HG03159 (cell line): ENCODE measurements around the gene BCAP31.
"Not testable (repeated sequence)": the region's sequence is repeated elsewhere in the genome, so short reads cannot be mapped to it uniquely, and the experiment has no call there.

ENCODE experiments used
- ATAC-seq: cut with Tn5 transposase; IDR thresholded peaks from one replicate; pipeline ENCODE4 v1.9.1; 2021; ENCODE audit warnings: mild to moderate bottlenecking, moderate library complexity; ENCODE audit not compliant: unreplicated experiment

Gene BCAP31

GRCh38 chrX:153763298-153763932 is 39.2 kb upstream of the BCAP31 start:
- no peak for ATAC-seq

DNA sequence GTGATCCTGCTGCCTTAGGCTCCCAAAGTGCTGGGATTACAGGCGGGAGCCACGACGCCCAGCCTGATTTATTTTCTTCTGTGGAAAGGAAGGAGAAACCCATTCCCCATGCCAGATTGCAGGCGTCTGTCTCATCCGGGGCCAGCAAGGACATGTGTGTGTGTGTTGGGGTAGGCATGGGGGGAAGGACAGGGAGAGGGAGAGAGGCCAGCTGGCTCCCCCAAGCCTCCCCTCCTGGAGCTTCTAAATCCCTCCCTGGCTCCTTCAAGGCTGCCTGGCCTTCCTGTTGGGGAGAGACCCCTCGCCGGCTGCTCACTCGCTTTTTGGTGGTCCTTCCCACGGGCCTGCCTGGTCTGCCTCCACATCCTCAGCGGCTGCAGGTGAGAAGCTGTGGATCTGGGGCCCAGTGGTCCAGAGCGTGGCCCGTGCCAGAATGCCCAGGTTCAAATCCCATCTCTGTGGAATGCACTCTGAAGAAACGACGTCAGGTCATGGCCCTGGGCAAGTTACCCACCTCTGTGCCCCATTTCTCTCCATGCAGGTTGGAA is 38.5 kb upstream of the BCAP31 start:
- ATAC-seq, result no peak

DNA sequence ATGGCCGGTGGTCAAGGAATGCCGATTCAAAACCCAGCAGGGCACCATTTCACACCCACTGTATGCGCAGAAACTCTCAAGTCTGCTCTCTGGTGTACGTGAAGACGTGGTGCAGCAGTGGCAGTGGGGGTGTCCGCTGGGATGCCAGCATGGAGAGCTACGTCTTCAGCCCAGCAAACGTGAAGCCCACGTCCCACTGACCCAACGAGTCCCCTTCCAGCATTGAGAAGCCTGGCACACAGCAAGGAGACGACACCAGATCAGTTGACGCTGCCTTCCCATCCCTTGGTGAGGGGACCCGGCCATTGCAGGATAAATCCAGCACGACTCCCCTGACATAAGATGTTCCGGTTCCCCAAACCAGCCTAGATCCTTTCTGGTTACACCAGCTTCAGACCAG is 37.7 kb upstream of the BCAP31 start:
- no peak for ATAC-seq

DNA sequence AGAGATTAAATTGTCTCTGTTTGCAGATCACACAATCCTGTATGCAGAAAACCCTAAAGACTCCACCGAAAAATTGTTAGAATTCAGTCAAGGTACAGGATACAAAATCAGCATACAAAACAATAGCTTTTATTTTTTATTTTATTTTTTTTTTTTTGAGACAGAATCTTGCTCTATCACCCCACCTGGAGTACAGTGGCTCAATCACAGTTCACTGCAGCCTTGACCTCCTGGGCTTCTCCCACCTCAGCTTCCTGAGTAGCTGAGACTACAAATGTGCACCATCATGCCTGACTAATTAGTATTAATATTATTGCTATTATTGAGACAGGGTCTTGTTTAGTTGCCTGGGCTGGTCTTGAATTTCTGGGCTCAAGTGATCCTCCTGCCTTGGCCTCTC is 30.9 kb upstream of the BCAP31 start:
- ATAC-seq, result no peak

GRCh38 chrX:153750127-153750774 is 26.1 kb upstream of the BCAP31 start:
- ATAC-seq, result no peak

DNA sequence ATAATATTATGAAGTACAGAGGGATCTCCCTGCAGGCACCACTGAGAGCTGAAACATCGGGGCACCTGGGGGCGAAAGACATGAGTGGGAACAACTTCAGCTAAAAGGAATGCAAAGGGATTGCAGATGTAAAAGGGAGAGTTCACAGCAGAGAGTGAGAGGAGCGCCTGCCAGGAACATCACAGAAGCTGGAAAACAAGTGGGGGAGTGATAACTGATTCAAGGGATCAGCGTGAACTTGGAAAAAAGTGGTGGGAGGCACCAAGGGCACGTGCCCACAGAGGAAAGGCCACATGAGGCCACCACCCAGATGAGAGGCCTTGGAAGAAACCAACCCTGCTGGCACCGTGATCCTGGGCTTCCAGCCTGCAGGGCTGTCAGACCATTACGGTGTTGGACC is 24.8 kb upstream of the BCAP31 start:
- not testable (repeated sequence) for ATAC-seq

DNA sequence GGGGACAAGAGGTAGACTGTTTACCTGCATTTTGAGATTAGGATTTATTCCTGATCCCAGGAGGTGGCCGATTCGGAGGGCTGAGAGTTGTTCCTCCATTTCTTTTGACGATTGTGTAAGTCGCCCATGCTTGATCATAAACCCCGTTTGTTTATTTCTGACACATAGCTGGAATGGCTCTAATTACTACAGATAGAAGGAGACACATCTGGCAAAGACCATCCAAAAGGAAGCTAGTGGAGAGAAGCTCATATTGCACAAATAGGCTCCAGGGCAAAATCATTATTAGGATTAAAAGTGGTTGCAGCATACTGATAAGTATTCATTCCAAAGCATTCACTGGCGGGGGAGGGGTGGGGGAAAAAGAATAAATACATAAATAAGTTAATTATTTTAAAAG is 22.8 kb upstream of the BCAP31 start:
- ATAC-seq, result not testable (repeated sequence)

- no peak for ATAC-seq
Observed at GRCh38 chrX:153746359-153746758, 22.2 kb upstream of the BCAP31 start.

- not testable (repeated sequence) for ATAC-seq
Observed at GRCh38 chrX:153745067-153745433, 20.9 kb upstream of the BCAP31 start.

DNA sequence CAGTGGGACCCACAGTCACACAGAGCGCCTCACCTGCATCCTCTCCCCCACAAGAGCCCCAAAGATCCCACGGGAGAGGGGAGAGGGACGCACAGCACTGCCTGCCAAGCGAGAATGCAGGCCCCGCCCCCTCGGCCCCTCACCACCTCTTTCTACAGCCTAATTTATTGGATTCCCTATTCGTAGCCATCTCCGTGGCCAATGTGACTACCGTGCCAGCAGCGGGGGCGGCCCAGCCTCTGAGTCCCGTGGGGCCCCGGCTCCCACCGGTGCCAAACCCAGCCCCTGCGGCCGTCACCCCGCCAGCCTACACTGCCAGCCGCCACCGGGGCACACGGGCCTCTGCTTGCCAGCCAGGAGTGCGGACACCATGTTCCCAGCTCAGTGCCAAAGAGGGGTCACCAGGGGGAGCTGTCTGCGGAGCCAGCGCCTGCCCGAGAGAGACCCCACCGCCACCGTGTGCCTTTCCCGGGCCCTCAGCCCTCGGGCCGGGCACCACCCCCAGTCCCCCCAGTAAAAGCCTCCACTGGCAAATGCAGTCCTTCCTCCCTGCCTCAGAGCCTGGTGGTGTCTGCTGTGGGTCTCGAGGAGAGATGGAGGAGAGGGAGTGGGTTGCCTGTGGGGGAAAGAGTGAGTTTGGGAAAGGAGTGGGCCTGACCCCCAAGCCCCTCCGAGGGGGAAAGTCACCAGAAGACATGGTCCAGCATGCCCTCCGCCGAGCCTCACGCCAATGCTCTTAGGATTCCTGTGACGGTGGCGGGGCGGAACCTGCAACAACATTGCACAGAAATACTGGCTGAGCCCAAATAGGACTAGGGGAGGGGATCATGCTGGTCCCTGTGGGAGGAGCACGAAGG is 20.3 kb upstream of the BCAP31 start:
- ATAC-seq, result no peak

DNA sequence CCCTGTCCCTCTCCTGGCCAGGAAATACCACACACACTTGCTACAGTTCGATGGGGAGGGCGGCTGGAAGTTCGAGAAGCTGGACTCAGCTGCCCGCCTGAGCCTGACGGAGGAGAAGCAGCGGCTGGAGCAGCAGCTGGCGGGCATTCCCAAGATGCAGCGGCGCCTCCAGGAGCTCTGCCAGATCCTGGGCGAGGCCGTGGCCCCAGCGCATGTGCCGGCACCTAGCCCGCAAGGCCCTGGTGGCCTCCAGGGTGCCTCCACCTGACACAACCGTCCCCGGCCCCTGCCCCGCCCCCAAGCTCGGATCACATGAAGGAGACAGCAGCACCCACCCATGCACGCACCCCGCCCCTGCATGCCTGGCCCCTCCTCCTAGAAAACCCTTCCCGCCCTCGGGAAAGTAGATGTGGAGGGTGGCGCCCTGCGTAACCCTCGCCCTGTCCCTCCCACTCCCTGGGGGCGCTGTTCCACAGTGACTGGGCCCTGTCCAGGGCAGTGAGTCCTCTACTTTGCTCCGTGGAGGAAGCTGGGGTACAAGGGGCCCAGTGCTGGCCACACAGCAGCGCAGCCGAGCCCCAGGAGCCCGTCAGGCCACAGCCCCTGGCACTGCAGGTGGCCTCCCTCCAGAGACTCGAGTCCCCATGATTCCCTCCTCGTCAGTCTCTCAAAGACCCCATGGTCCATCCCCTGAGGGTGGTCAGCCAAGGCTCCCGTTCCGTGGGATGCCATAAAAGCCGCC is 19.5 kb upstream of the BCAP31 start:
- ATAC-seq, result not testable (repeated sequence)

DNA sequence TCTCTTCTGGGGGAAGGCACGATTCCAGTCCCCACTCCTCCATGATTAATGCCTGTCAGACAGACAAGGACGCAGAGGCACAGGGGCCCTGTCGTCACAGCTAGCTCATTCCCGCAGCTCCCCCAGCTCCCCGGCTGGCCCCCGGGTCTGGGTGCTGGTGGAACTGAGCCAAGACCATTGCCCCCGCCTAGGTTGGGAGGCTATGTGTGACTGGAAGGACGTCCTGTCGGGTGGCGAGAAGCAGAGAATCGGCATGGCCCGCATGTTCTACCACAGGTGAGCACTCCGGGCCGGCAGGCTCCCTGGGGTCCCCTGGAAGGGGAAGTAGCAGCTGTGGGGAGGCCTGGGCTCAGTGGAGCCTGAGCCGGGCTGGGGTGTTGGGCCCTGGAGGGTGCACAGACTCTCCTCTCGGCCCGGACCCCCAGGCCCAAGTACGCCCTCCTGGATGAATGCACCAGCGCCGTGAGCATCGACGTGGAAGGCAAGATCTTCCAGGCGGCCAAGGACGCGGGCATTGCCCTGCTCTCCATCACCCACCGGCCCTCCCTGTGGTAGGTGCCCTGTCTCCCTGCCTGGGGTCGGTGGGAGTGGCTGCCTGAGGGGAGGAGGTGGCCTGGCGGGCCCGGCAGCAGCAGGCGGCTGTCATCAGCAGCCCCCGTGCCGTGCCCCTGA is 18.7 kb upstream of the BCAP31 start:
- not testable (repeated sequence) for ATAC-seq

GRCh38 chrX:153742111-153742510 is 17.9 kb upstream of the BCAP31 start:
- not testable (repeated sequence) for ATAC-seq

DNA sequence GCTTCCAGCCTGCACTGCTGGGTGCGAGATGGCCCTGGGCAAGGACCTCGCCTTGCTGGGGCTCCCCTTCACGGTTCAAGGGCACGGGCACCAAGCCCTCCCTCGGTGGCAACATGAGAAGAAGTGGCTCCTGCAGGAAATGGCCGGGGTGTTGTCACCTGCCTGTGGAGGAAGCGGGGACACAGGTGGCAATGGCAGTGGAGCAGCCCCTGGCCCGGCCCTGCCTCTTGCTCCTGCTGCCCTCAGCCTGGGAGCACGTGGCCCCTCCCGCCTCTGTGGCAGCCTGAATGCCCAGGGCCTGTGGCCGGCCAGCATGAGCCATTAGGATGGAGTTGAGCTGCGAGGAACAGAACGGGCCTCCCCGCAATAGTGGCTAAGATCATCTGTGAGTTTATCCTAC is 17.3 kb upstream of the BCAP31 start:
- ATAC-seq, result no peak

DNA sequence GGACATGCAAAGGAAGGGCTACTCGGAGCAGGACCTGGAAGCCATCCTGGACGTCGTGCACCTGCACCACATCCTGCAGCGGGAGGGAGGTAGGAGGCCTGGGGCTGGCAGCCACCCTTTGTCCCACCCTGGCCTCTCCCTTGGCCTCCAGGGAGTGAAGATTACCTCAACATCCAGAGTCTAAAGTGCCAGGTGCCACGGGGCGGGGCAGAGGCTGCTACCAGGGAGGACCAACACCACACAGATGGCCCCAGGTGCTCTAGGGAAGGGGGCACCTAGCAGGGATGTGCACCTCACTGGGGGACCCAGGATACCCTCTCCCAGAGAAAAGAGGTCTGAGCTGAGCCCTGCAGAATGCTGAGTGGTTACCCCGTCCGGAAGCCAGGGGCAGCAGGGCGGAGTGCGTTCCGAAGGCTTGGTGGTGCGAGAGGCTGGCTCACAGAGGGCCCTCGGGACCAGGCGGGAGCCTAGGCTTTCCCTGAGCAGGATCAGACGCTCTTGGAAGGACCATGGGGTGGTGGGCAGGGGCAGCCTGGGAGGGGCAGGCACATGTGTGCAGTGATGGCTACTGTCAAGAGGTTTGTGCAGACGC is 16.5 kb upstream of the BCAP31 start:
- ATAC-seq, result no peak

DNA sequence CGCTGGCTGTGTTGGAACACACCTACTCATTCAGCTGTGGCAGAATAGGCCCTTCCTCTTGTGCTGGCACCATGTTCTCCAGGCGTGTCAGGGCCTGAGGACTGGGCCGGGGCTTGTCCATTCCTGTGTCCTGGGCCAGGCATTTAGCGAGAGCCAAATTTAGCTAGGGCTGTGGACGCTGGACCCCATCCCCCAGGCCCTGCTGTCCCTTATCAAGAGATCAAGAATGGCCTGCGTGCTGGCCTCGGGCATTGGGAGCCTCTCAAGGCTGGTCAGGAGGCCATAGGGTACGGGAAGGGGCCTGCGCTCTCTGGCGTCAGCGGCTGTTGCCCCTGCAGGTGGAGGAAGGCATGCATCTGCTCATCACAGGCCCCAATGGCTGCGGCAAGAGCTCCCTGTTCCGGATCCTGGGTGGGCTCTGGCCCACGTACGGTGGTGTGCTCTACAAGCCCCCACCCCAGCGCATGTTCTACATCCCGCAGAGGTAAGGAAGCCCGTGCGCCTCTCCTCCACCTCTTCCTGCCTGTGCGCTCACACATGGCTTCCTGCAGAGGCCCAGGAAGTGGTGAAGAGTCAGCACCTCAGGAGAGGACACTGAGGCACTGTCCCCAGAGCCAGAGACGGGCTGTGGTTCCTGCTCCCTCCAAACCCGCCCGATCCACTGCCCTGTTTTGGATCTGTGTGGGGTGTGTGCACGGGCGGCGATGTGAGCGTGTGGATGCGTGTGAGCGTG is 15.7 kb upstream of the BCAP31 start:
- ATAC-seq, result no peak

DNA sequence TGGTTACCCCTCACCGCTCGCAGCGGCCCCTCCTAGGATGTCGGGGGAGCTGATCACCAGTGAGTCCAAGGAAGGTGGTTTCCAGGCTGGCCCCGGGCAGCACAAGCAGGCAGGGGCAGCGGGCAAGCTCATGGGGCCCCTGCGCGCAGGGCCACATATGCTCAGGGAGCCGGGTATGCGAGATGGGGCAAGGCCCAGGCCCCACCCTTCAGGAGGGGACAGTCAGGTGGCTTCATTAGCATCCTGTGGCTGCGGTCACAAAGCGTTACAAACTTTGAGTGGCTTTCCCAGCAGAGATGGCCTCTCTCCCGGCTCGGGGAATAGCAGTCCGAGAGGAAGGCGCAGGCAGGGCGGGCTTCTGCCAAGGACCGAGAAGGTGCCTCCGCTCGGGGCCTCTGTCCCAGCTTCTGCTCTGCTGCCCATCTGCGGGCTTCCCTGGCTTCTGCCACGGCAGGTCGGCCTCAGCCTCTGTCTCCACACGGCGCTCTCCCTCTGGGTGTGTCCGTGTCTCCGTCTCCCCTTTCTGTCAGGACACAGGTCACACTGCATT is 13.9 kb upstream of the BCAP31 start:
- ATAC-seq, result no peak

- ATAC-seq, result no peak
Observed at GRCh38 chrX:153736871-153737441, 12.8 kb upstream of the BCAP31 start.
